Suprapubic skin (tissue), 4 donors: ENCODE data around the gene ACACB.

Source experiments
- POLR2A ChIP-seq, 2 donors: fragments of 450-650 bp; IDR thresholded peaks; one replicate each; pipeline ENCODE4 v1.6.1; 2017; ENCODE audit warnings: antibody characterized with exemption in 2 of 2, mild to moderate bottlenecking in 2 of 2, moderate library complexity in 2 of 2
- POLR2AphosphoS5 ChIP-seq, 3 donors: sonication (generic); formaldehyde crosslinking; IDR thresholded peaks; one replicate each; pipeline ENCODE4 v1.6.1; 2017; ENCODE audit warnings: antibody characterized with exemption in 3 of 3
- TF ChIP-seq, protein P1 (sequence below), 2 donors: fragments of 200-600 bp in 1 of 2; fragments of 450-650 bp in 1 of 2; sonication (generic) in 1 of 2; IDR thresholded peaks; one replicate each; pipeline ENCODE4 v1.5.1; 2016 to 2019; ENCODE audit warnings: antibody characterized with exemption in 2 of 2, mild to moderate bottlenecking in 1 of 2, moderate library complexity in 1 of 2

DNA sequence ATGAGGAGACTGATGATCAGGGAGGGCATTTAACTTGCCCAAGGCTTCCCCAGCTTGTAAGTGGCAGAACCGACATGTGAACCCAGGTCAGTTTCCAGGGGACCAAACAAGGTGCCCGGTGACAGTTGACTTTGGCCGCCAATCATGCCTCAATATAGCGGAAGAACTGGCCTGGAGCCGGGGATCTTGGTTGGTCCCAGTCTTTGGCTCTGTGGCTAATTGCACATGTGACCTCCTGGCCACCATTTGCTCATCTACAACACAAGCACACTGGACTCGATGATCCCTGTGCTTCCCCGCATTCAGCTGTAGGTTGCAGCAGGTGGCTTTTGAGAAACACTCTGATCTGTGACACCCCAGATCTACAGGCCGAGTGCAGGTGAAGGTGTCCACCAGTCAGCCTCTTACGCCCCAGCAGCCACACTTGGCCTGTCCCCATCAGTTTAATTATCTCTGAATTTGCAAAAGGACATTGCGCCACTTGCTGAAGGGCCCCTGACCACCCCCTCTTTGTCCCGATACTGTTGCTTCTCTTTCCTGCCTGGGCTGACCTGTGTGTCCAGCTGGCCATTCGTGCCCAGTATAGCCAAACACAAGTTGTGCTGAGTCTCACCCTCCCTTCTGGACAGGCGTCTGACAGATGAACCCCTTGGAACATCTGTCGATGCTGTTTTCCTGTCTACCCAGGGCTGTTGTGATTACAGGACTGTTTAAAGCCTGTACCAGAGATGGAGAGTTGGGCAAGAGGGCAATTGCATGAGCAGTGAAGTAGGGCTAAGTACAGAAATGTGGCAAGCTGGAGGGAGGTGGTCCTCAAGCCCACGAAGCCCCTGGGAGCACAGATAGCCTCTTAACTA, 14.1 kb downstream of the ACACB start:
- TF ChIP-seq, protein P1, sequence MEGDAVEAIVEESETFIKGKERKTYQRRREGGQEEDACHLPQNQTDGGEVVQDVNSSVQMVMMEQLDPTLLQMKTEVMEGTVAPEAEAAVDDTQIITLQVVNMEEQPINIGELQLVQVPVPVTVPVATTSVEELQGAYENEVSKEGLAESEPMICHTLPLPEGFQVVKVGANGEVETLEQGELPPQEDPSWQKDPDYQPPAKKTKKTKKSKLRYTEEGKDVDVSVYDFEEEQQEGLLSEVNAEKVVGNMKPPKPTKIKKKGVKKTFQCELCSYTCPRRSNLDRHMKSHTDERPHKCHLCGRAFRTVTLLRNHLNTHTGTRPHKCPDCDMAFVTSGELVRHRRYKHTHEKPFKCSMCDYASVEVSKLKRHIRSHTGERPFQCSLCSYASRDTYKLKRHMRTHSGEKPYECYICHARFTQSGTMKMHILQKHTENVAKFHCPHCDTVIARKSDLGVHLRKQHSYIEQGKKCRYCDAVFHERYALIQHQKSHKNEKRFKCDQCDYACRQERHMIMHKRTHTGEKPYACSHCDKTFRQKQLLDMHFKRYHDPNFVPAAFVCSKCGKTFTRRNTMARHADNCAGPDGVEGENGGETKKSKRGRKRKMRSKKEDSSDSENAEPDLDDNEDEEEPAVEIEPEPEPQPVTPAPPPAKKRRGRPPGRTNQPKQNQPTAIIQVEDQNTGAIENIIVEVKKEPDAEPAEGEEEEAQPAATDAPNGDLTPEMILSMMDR (IDR thresholded peaks at IDR 0.05) = no peak
- no peak for TF ChIP-seq POLR2A (IDR thresholded peaks at IDR 0.05)
- TF ChIP-seq POLR2AphosphoS5 (IDR thresholded peaks at IDR 0.05) = no peak
